Astrocyte of the cerebellum (primary cell): Measurements from ENCODE around the gene TRPV4.

ENCODE experiments used
- DNase-seq: peaks from one replicate; pipeline ENCODE4 v3.0.0-alpha.2; 2011; ENCODE audit warnings: low read depth
- H3K4me3 ChIP-seq: 2 replicates; pipeline ENCODE4 v1.5.1; 2011; ENCODE audit warnings: mild to moderate bottlenecking, low read depth, low read length, moderate library complexity
- in situ Hi-C: cut with HindIII; loops from 2 replicates; pipeline ENCODE4 v1.10.0; 2017; ENCODE audit warnings: low sequenced_read_pairs
- TF ChIP-seq, protein P1 (sequence below): IDR thresholded peaks from 2 replicates; pipeline ENCODE4 v1.5.1; 2012; ENCODE audit warnings: low read length, low read depth, moderate library complexity, mild to moderate bottlenecking; ENCODE audit errors: missing control alignments

Gene TRPV4

DNA sequence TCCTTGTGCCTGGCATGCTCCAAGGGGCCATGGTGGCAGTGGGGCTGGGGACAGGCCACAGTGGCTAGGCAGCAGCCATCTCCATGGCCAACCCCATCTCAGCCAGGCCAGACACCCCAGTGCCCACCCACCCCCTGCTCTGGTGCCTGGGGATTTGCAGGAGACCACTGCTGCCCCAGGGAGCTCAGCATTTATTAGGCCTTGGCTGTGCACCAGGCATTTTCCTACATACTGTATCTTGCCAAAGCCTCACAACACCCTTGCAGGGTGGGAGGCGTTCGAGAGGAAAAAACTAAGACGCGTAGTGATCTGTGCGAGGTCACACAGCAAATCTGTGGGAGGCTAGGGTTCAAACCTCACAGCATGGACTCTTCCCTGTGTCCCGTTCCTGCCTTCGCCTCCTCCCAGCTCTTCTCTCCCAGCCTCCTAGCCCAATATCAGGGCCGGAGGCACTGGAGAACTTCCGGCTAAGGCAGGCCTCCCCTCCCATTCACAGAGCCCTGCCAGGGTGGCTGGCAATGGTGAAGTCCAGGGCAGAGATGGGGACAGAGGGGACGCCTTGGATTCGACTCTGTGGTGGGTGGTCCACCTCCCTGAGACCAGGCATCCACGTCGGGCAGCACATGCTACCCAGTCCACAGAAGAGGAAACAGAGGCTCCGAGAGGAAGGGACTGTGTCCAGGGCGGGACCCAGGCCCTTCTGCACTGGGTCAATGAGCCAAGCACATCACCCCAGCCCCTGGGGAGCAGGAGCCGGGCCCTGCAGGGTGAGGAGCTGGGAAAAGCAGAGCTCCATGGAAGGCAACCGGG lies 62.1 kb downstream of the TRPV4 start:
- DNase-seq = no peak
- no peak overlapping the region for H3K4me3 ChIP-seq
- in situ Hi-C loops = no loop called here
- TF ChIP-seq, protein P1, sequence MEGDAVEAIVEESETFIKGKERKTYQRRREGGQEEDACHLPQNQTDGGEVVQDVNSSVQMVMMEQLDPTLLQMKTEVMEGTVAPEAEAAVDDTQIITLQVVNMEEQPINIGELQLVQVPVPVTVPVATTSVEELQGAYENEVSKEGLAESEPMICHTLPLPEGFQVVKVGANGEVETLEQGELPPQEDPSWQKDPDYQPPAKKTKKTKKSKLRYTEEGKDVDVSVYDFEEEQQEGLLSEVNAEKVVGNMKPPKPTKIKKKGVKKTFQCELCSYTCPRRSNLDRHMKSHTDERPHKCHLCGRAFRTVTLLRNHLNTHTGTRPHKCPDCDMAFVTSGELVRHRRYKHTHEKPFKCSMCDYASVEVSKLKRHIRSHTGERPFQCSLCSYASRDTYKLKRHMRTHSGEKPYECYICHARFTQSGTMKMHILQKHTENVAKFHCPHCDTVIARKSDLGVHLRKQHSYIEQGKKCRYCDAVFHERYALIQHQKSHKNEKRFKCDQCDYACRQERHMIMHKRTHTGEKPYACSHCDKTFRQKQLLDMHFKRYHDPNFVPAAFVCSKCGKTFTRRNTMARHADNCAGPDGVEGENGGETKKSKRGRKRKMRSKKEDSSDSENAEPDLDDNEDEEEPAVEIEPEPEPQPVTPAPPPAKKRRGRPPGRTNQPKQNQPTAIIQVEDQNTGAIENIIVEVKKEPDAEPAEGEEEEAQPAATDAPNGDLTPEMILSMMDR = no peak

GRCh38 chr12:109770104-109770860 lies 62.9 kb downstream of the TRPV4 start:
- no peak overlapping the region for H3K4me3 ChIP-seq
- DNase-seq = no peak
- TF ChIP-seq, protein P1 = no peak
- in situ Hi-C loops = no loop called here

DNA sequence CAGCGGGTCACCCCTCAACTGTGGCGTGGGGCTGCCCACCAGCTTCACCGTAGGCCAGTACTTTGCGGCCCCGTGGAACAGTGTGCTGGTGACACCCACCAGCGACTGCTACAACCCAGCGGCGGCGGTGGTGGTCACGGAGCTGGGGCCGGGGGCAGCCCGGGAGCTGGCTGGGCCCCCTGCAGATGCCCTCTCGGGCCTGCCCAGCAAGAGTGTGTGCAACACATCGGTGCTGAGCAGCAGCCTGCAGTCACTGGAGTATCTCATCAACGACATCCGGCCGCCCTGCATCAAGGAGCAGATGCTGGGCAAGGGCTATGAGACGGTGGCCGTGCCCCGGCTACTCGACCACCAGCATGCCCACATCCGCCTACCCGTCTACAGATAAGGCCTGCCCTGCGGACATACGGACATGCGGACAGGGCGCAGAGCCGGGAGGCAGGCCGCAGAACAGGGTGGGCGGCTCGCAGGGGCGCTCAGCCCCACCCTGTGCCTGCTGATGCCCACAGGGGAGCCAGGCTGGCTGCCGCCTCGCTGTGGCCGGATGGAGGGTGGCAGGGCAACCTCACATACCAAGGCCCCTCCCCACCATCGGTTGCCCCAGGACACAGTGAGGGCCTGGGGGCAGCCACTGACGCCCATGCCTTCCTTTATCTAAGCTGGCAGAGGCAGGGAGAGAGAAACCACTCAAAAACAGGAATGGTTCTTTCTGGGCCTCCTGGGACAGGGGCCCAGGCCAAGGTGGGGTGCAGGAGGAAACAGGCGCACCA lies 64.1 kb downstream of the TRPV4 start:
- DNase-seq = no peak
- TF ChIP-seq, protein P1 = no peak
- in situ Hi-C loops = no loop called here
- H3K4me3 ChIP-seq = no peak overlapping the region

- no peak for DNase-seq
- in situ Hi-C loops = no loop called here
- no peak overlapping the region for H3K4me3 ChIP-seq
- TF ChIP-seq, protein P1 = no peak
These were observed 65.0 kb downstream of the TRPV4 start for GRCh38 chr12:109767991-109768900.

GRCh38 chr12:109767456-109767855 lies 65.7 kb downstream of the TRPV4 start:
- TF ChIP-seq, protein P1 = no peak
- no peak overlapping the region for H3K4me3 ChIP-seq
- DNase-seq = no peak
- in situ Hi-C loops = no loop called here
